Measurements from ENCODE around the gene PFN1.
"Not testable (repeated sequence)": the region's sequence is repeated elsewhere in the genome, so short reads cannot be mapped to it uniquely, and the experiment has no call there.

The PFN1 gene

DNA sequence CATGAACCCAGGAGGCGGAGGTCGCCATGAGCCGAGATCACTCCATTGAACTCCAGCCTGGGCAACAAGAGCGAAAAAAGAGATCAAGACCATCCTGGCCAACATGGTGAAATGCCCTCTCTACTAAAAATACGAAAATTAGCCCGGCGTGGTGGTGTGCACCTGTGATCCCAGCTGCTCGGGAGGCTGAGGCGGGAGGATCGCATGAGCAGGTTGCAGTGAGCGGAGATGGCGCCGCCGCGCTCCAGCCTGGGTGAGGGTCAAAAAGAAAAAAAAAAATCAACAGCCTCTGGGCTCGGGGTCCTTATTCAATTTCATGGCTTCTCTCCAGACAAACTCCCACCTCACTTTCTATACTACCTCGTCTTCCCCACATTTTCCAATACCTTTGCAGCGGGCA is 19.4 kb downstream of the PFN1 start:
- H3K4me3 ChIP-seq (ENCODE audit: low read length in 2 of 2): no peak overlapping the region
- H3K27ac ChIP-seq (ENCODE audit: low read depth in 2 of 2, low read length in 2 of 2): no peak overlapping the region

DNA sequence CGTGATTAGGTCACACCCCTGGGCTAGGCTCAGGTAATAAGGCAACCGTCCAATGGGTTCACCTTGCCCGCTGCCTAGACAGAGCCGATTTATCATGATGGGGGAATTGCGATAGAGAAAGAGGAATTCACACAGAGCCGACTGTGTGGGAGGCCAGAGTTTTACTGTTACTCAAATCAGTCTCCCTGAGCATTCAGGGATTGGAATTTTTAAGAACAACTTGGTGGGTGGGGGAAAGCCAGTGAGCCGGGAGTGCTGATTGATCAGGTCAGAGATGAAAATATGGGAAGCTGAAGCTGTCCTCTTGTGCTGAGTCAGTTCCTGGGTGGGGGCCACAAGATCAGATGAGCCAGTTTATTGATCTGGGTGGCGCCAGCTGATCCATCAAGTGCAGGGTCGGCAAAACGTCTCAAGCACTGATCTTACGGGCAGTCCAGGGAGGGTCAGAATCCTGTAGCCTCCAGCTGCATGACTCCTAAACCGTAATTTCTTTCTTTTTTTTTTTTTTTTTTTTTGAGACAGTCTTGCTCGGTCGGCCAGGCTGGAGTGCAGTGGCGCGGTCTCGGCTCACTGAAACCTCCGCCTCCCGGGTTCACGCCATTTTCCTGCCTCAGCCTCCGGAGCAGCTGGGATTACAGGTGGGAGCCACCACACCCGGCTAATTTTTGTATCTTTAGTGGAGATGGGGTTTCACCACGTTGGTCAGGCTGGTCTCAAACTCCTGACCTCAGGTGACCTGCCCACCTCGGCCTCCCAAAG is 21.6 kb downstream of the PFN1 start:
- not testable (repeated sequence) for H3K36me3 ChIP-seq (ENCODE audit: control insufficient read depth in 2 of 2, insufficient read depth in 2 of 2, low read length in 2 of 2); H3K27ac ChIP-seq (ENCODE audit: low read depth in 2 of 2, low read length in 2 of 2); H3K9ac ChIP-seq (ENCODE audit: low read depth in 1 of 2, low read length in 2 of 2); H3K4me1 ChIP-seq (ENCODE audit: control insufficient read depth in 2 of 2, insufficient read depth in 2 of 2, low read length in 2 of 2); H3K9me3 ChIP-seq (ENCODE audit: control insufficient read depth in 2 of 2, low read length in 2 of 2); H3K4me3 ChIP-seq (ENCODE audit: low read length in 2 of 2); H3K27me3 ChIP-seq (ENCODE audit: control insufficient read depth in 2 of 2, insufficient read depth in 2 of 2, low read length in 2 of 2)

More for the DNA sequence above, 19.4 kb downstream of the PFN1 start:
- Histone ChIP-seq H3K9me3 (ENCODE audit: control insufficient read depth in 2 of 2, low read length in 2 of 2) (no peaks in the 10 kb centered on the region), H3K9ac (ENCODE audit: low read depth in 1 of 2, low read length in 2 of 2) (no peak overlapping the region), H3K36me3 (ENCODE audit: control insufficient read depth in 2 of 2, insufficient read depth in 2 of 2, low read length in 2 of 2) (no peaks in the 10 kb centered on the region), H3K27me3 (ENCODE audit: control insufficient read depth in 2 of 2, insufficient read depth in 2 of 2, low read length in 2 of 2) (no peaks in the 10 kb centered on the region), H3K4me1 (ENCODE audit: control insufficient read depth in 2 of 2, insufficient read depth in 2 of 2, low read length in 2 of 2) (peaks cover under 1% of the 10 kb centered on the region in 2 donors)

DNA sequence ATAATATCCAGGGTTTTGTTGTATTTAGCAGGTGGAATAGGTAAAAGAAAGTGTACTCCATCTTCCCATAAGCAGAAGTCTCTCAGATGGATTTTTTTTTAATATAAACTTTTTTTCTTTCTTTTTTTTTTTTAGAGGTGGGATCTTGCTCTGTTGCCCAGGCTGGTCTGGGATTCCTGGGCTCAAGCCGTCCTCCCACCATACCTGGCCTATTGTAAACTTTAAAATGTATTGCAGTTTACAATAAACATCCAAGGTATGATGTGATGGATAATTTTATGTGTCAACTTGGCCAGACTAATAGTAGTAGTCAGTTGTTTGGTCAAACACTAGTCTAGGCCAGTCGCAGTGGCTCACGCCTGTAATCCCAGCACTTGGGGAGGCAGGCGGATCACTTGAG is 27.0 kb downstream of the PFN1 start:
- no peaks in the 10 kb centered on the region for H3K4me1 ChIP-seq (ENCODE audit: control insufficient read depth in 2 of 2, insufficient read depth in 2 of 2, low read length in 2 of 2)
- no peaks in the 10 kb centered on the region for H3K27me3 ChIP-seq (ENCODE audit: control insufficient read depth in 2 of 2, insufficient read depth in 2 of 2, low read length in 2 of 2)
- H3K9ac ChIP-seq (ENCODE audit: low read depth in 1 of 2, low read length in 2 of 2): no peak overlapping the region
- no peak overlapping the region for H3K27ac ChIP-seq (ENCODE audit: low read depth in 2 of 2, low read length in 2 of 2)
- H3K9me3 ChIP-seq (ENCODE audit: control insufficient read depth in 2 of 2, low read length in 2 of 2): no peaks in the 10 kb centered on the region
- H3K36me3 ChIP-seq (ENCODE audit: control insufficient read depth in 2 of 2, insufficient read depth in 2 of 2, low read length in 2 of 2): no peaks in the 10 kb centered on the region
- no peak overlapping the region for H3K4me3 ChIP-seq (ENCODE audit: low read length in 2 of 2)

DNA sequence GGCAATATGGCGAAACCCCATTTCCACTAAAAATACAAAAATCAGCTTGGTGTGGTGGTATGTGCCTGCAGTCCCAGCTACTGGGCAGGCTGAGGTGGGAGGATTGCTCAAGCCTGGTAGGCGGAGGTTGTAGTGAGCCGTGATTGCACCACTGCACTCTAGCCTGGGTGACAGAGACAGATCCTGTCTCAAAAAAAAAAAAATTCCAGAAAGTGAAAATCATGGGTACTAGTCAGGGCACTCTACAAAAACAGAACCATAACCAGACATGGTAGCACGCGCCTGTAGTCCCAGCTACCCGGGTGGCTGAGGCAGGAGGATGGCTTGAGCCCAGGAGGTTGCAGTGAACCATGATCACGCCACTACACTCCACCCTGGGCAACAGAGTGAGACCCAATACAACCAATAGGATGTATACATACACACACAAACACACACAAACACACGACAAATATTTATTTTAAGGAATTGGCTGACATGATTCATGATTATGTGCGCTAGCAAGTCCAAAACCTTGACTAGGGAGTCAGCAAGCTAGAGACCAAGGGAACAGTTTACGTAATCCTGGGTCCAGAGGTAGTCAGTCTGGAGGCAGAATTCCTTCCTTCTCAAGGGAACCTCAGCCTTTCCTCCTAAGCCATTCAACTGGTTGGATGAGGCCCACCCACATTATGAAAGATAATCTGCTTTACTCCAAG is 27.8 kb downstream of the PFN1 start:
- Histone ChIP-seq H3K4me1 (ENCODE audit: control insufficient read depth in 2 of 2, insufficient read depth in 2 of 2, low read length in 2 of 2) (no peaks in the 10 kb centered on the region), H3K36me3 (ENCODE audit: control insufficient read depth in 2 of 2, insufficient read depth in 2 of 2, low read length in 2 of 2) (no peaks in the 10 kb centered on the region), H3K4me3 (ENCODE audit: low read length in 2 of 2) (no peak overlapping the region), H3K27ac (ENCODE audit: low read depth in 2 of 2, low read length in 2 of 2) (no peak overlapping the region), H3K9me3 (ENCODE audit: control insufficient read depth in 2 of 2, low read length in 2 of 2) (no peaks in the 10 kb centered on the region), H3K27me3 (ENCODE audit: control insufficient read depth in 2 of 2, insufficient read depth in 2 of 2, low read length in 2 of 2) (no peaks in the 10 kb centered on the region), H3K9ac (ENCODE audit: low read depth in 1 of 2, low read length in 2 of 2) (no peak overlapping the region)

DNA sequence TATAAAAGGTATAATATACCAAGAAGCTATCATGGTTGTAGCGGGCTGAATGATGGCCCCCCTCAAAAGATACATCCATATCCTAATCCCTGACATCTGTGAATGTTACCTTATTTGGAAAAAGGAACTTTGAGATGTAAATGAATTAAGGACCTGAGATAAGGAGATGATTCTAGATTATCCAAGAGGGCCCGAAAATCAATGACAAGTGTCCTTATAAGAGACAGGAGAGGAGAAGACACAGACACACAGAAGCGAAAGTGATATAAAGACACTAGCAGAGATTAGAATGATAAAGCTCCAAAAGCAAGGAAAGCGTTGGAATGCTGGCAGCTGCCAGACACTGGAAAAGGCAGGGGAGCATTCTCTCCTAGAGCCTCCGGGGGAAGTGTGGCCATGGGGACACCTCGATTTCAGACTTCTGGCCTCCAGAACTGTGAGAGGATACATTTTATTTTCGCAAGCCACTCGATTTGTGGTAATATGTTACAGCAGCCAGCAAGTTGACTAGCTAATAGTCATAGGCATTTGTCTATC is 28.8 kb downstream of the PFN1 start:
- no peak overlapping the region for H3K9ac ChIP-seq (ENCODE audit: low read depth in 1 of 2, low read length in 2 of 2)
- no peaks in the 10 kb centered on the region for H3K36me3 ChIP-seq (ENCODE audit: control insufficient read depth in 2 of 2, insufficient read depth in 2 of 2, low read length in 2 of 2)
- H3K9me3 ChIP-seq (ENCODE audit: control insufficient read depth in 2 of 2, low read length in 2 of 2): no peaks in the 10 kb centered on the region
- no peak overlapping the region for H3K27ac ChIP-seq (ENCODE audit: low read depth in 2 of 2, low read length in 2 of 2)
- no peaks in the 10 kb centered on the region for H3K4me1 ChIP-seq (ENCODE audit: control insufficient read depth in 2 of 2, insufficient read depth in 2 of 2, low read length in 2 of 2)
- no peak overlapping the region for H3K4me3 ChIP-seq (ENCODE audit: low read length in 2 of 2)
- no peaks in the 10 kb centered on the region for H3K27me3 ChIP-seq (ENCODE audit: control insufficient read depth in 2 of 2, insufficient read depth in 2 of 2, low read length in 2 of 2)

DNA sequence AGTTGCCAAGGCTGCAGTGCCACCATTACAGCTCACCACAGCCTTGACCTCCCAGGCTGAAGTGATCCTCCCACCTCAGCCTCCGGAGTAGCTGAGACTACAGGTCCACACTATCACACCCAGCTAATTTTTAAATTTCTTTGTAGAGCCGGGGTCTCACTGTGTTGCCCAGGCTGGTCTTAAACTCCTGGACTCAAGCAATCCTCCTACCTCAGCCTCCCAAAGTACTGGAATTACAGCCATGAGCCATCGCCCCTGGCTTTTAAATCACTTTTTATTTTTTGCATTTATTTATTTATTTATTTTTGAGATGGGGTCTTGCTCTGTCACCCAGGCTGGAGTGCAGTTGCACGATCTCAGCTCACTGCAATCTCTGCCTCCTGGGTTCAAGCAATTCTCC is 33.8 kb downstream of the PFN1 start:
- not testable (repeated sequence) for H3K9me3 ChIP-seq (ENCODE audit: control insufficient read depth in 2 of 2, low read length in 2 of 2); H3K4me3 ChIP-seq (ENCODE audit: low read length in 2 of 2); H3K36me3 ChIP-seq (ENCODE audit: control insufficient read depth in 2 of 2, insufficient read depth in 2 of 2, low read length in 2 of 2); H3K9ac ChIP-seq (ENCODE audit: low read depth in 1 of 2, low read length in 2 of 2); H3K27ac ChIP-seq (ENCODE audit: low read depth in 2 of 2, low read length in 2 of 2); H3K27me3 ChIP-seq (ENCODE audit: control insufficient read depth in 2 of 2, insufficient read depth in 2 of 2, low read length in 2 of 2); H3K4me1 ChIP-seq (ENCODE audit: control insufficient read depth in 2 of 2, insufficient read depth in 2 of 2, low read length in 2 of 2)

DNA sequence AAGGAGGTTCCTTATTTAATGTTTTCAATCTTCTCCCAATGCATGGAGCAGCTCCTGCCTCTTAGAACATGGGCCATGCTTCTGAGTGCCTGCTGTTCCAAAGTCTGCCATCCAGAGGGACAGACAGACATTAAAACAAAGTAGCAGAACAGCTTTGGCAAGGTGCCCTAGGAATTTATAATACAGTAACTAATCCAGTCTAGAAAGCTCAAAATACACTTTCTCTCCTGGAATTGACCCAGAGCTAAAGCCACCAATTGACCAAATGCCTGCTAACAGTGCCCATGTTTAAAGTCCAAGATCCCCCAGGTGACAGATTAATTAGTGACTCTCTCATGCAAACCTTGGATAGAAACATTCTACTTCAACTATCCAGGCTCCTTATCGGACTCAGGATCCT is 34.3 kb downstream of the PFN1 start:
- Histone ChIP-seq H3K9me3 (ENCODE audit: control insufficient read depth in 2 of 2, low read length in 2 of 2) (no peaks in the 10 kb centered on the region), H3K36me3 (ENCODE audit: control insufficient read depth in 2 of 2, insufficient read depth in 2 of 2, low read length in 2 of 2) (no peaks in the 10 kb centered on the region), H3K27ac (ENCODE audit: low read depth in 2 of 2, low read length in 2 of 2) (no peak overlapping the region), H3K9ac (ENCODE audit: low read depth in 1 of 2, low read length in 2 of 2) (no peak overlapping the region), H3K27me3 (ENCODE audit: control insufficient read depth in 2 of 2, insufficient read depth in 2 of 2, low read length in 2 of 2) (no peaks in the 10 kb centered on the region), H3K4me1 (ENCODE audit: control insufficient read depth in 2 of 2, insufficient read depth in 2 of 2, low read length in 2 of 2) (peaks cover 2% of the 10 kb centered on the region in 2 donors), H3K4me3 (ENCODE audit: low read length in 2 of 2) (no peak overlapping the region)

DNA sequence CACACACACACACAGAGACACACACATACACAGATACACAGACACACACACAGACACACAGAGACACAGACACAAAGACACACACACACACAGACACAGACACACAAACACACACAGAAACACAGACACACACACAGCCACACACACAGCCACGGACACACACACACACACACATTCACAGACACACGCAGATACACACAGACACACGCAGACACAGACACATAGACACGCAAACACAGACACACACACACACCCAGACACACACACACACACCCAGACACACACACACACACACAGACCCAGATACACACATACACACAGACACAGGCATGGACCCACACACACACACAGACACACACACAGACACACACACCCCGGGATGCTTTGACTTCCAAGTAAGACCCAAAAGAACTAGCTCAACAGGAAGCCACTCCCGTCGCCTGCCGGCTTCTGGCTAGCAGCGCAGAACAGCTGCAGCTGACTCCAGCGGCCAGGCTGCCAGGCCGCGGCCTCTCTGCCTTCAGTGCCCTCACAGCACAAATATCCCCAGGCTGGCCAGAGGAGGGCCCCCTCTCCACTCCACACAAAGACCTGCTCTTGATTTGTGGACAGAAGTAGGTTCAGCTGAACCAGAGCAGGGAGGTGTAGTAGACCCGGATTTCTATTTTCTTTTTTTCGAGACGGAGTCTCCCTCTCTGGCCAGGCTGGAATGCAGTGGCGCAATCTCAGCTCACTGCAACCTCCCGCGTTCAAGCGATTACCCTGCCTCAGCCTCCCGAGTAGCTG is 39.4 kb downstream of the PFN1 start:
- Histone ChIP-seq H3K4me3 (ENCODE audit: low read length in 2 of 2) (peak overlapping the region; percentile 3 to 38), H3K9me3 (ENCODE audit: control insufficient read depth in 2 of 2, low read length in 2 of 2) (no peaks in the 10 kb centered on the region), H3K27me3 (ENCODE audit: control insufficient read depth in 2 of 2, insufficient read depth in 2 of 2, low read length in 2 of 2) (peaks cover 0 to 8% of the 10 kb centered on the region in 2 donors), H3K27ac (ENCODE audit: low read depth in 2 of 2, low read length in 2 of 2) (peak overlapping the region; percentile 13 to 50), H3K9ac (ENCODE audit: low read depth in 1 of 2, low read length in 2 of 2) (peak overlapping the region; percentile 32 to 42), H3K36me3 (ENCODE audit: control insufficient read depth in 2 of 2, insufficient read depth in 2 of 2, low read length in 2 of 2) (no peaks in the 10 kb centered on the region), H3K4me1 (ENCODE audit: control insufficient read depth in 2 of 2, insufficient read depth in 2 of 2, low read length in 2 of 2) (peaks cover 7 to 9% of the 10 kb centered on the region in 2 donors)

DNA sequence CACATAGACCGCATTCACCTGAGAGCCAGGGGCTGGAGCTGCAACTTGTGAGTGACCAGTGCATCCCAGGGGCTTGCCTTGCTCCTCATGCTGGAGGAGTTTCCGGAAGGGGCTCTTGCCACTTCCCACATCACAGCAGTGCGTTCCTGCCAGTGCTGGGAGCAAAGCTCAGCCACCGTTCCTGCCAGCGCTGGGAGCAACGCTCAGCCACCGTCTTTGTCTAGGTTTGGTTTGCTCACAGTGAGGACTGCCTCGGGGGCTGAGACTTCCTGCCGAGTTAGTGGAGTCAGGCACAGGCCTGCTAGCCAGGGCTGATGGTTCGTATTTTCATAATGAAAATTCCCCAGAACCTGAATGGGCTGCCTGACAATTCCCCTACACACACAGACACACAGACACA is 40.0 kb downstream of the PFN1 start:
- Histone ChIP-seq H3K27me3 (ENCODE audit: control insufficient read depth in 2 of 2, insufficient read depth in 2 of 2, low read length in 2 of 2) (peaks cover 0 to 8% of the 10 kb centered on the region in 2 donors), H3K27ac (ENCODE audit: low read depth in 2 of 2, low read length in 2 of 2) (peak overlapping the region in 1 of 2 donors; percentile 50), H3K36me3 (ENCODE audit: control insufficient read depth in 2 of 2, insufficient read depth in 2 of 2, low read length in 2 of 2) (no peaks in the 10 kb centered on the region), H3K9ac (ENCODE audit: low read depth in 1 of 2, low read length in 2 of 2) (peak overlapping the region in 1 of 2 donors; percentile 42), H3K4me3 (ENCODE audit: low read length in 2 of 2) (no peak overlapping the region), H3K4me1 (ENCODE audit: control insufficient read depth in 2 of 2, insufficient read depth in 2 of 2, low read length in 2 of 2) (peaks cover 10 to 12% of the 10 kb centered on the region in 2 donors), H3K9me3 (ENCODE audit: control insufficient read depth in 2 of 2, low read length in 2 of 2) (no peaks in the 10 kb centered on the region)

DNA sequence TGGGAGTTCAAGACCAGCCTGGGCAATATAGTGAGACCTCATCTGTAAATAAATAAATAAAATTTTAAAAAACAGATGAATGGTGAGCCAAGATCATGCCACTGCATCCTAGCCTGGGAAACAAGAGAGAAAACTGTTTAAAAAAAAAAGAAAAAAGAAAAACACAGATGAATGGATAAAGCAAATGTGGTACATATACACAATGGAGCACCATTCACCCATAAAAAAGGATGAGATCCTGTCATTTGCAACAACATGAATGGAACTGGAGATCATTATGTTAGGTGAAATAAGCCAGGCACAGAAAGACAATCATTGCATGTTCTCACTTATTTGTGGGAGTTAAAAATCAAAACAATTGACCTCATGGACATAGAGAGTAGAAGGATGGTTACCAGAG is 41.7 kb downstream of the PFN1 start:
- peaks cover 15 to 19% of the 10 kb centered on the region in 2 donors for H3K4me1 ChIP-seq (ENCODE audit: control insufficient read depth in 2 of 2, insufficient read depth in 2 of 2, low read length in 2 of 2)
- H3K4me3 ChIP-seq (ENCODE audit: low read length in 2 of 2): not testable (repeated sequence)

More for the DNA sequence above, 41.7 kb downstream of the PFN1 start:
- H3K27me3 ChIP-seq (ENCODE audit: control insufficient read depth in 2 of 2, insufficient read depth in 2 of 2, low read length in 2 of 2); H3K9ac ChIP-seq (ENCODE audit: low read depth in 1 of 2, low read length in 2 of 2); H3K9me3 ChIP-seq (ENCODE audit: control insufficient read depth in 2 of 2, low read length in 2 of 2); H3K36me3 ChIP-seq (ENCODE audit: control insufficient read depth in 2 of 2, insufficient read depth in 2 of 2, low read length in 2 of 2); H3K27ac ChIP-seq (ENCODE audit: low read depth in 2 of 2, low read length in 2 of 2): not testable (repeated sequence)

All from mucosa of rectum (tissue), 2 donors.